Keratinocyte (primary cell): Measurements from ENCODE around the gene SWAP70. TPM values are rescaled to one million over a fixed set of nuclear protein-coding genes. Genes with fewer than 3 reads are reported as not detected.
"Not testable (repeated sequence)": the region's sequence is repeated elsewhere in the genome, so short reads cannot be mapped to it uniquely, and the experiment has no call there.

Experiments
- DNase-seq: peaks from one replicate; pipeline ENCODE4 v3.0.0-alpha.2; 2011; ENCODE audit warnings: low read depth, missing footprints, low spot score
- FAIRE-seq: peaks from 2 replicates; lab custom pipeline; 2011; peaks lifted over from hg19 to GRCh38; lab: Jason Lieb, UNC
- H2AFZ ChIP-seq: 2 replicates; pipeline ENCODE4 v1.6.0; 2012; ENCODE audit warnings: low read length, control low read depth, inconsistent platforms; ENCODE audit not compliant: control insufficient read depth
- H3K27ac ChIP-seq: 2 replicates; pipeline ENCODE4 v1.5.1; 2011; ENCODE audit warnings: low read length; ENCODE audit not compliant: control insufficient read depth, insufficient read depth
- H3K27me3 ChIP-seq: 3 replicates; pipeline ENCODE4 v1.6.0; 2011; ENCODE audit warnings: low read length; ENCODE audit not compliant: control insufficient read depth, insufficient read depth; ENCODE audit errors: extremely low read depth
- H3K36me3 ChIP-seq, 2 experiments: 2 replicates in 1 of 2; 3 replicates in 1 of 2; pipeline ENCODE4 v1.5.1; 2011; ENCODE audit warnings: low read length in 2 of 2, mild to moderate bottlenecking in 1 of 2; ENCODE audit not compliant: control insufficient read depth in 2 of 2, insufficient read depth in 2 of 2; ENCODE audit errors: extremely low read depth in 1 of 2
- H3K4me1 ChIP-seq: 3 replicates; pipeline ENCODE4 v1.5.1; 2011; ENCODE audit warnings: low read length; ENCODE audit not compliant: control insufficient read depth, insufficient read depth; ENCODE audit errors: extremely low read depth
- H3K4me2 ChIP-seq: 3 replicates; pipeline ENCODE4 v1.6.0; 2011; ENCODE audit warnings: low read depth, low read length; ENCODE audit not compliant: control insufficient read depth, insufficient read depth; ENCODE audit errors: extremely low read depth
- H3K4me3 ChIP-seq, 3 experiments: fragments of 200-600 bp in 1 of 3; sonication (generic) in 1 of 3; 2 replicates in 2 of 3; 3 replicates in 1 of 3; pipeline ENCODE4 v1.5.1; 2011 to 2016; ENCODE audit warnings: low read length in 3 of 3, mild to moderate bottlenecking in 3 of 3, control low read depth in 2 of 3, inconsistent platforms in 1 of 3, low read depth in 1 of 3, mixed read lengths in 1 of 3, mixed run types in 1 of 3, moderate library complexity in 1 of 3; ENCODE audit not compliant: control insufficient read depth in 2 of 3, insufficient read depth in 2 of 3; ENCODE audit errors: extremely low read depth in 1 of 3
- H3K79me2 ChIP-seq: 2 replicates; pipeline ENCODE4 v1.6.0; 2012; ENCODE audit warnings: low read length; ENCODE audit not compliant: control insufficient read depth, insufficient read depth
- H3K9ac ChIP-seq: 3 replicates; pipeline ENCODE4 v1.6.0; 2011; ENCODE audit warnings: low read length; ENCODE audit not compliant: control insufficient read depth, insufficient read depth; ENCODE audit errors: extremely low read depth
- H3K9me1 ChIP-seq: 3 replicates; pipeline ENCODE4 v1.6.0; 2011; ENCODE audit warnings: low read length; ENCODE audit not compliant: control insufficient read depth, insufficient read depth; ENCODE audit errors: extremely low read depth
- H3K9me3 ChIP-seq: 2 replicates; pipeline ENCODE4 v1.5.1; 2012; ENCODE audit warnings: low read depth, low read length; ENCODE audit not compliant: control insufficient read depth
- H4K20me1 ChIP-seq: 3 replicates; pipeline ENCODE4 v1.6.0; 2011; ENCODE audit warnings: low read length; ENCODE audit not compliant: control insufficient read depth, insufficient read depth; ENCODE audit errors: extremely low read depth
- CTCF ChIP-seq, 3 experiments: IDR thresholded peaks in 1 of 3; conservative IDR thresholded peaks in 1 of 3; optimal IDR thresholded peaks in 1 of 3; 2 replicates in 2 of 3; 3 replicates in 1 of 3; pipeline versions ENCODE3 to v1.5.1; 2011; ENCODE audit warnings: low read length in 3 of 3, mild to moderate bottlenecking in 3 of 3, moderate library complexity in 2 of 3, control low read depth in 1 of 3, inconsistent platforms in 1 of 3; ENCODE audit not compliant: insufficient read depth in 2 of 3; ENCODE audit errors: extremely low read depth in 1 of 3
- EZH2 ChIP-seq: IDR thresholded peaks from one replicate; pipeline ENCODE4 v1.6.1; 2012; ENCODE audit warnings: inconsistent platforms, mild to moderate bottlenecking, low read length, moderate library complexity
- dilution Hi-C: fragments of 300-500 bp; cut with MboI; formaldehyde crosslinking; loops from one replicate; pipeline ENCODE4 v1.7.0; 2020; ENCODE audit warnings: low sequenced_read_pairs; ENCODE audit not compliant: extremely low pct_ligation_motif_present
- polyA plus RNA-seq, 5 experiments: library from polyadenylated mRNA; depleted of rRNA in 3 of 5; stranded (reverse) in 3 of 5; stranded (forward) in 1 of 5; unstranded in 1 of 5; fragments of >200 nt; gene quantifications; 1 replicate in 1 of 5; 2 replicates in 3 of 5; 3 replicates in 1 of 5; pipeline versions ENCODE4 v1.2.1 to v1.2.3, GENCODE V29; 2011 to 2012; ENCODE audit warnings: missing spikeins in 2 of 5, low read depth in 1 of 5, low replicate concordance in 1 of 5

The SWAP70 gene
- polyA plus RNA-seq, 1 donor (not counting 4 experiments of a cell fraction or from before 2014, with no cell fraction given): 28.5 TPM

GRCh38 chr11:9692691-9693090, 28.8 kb downstream of the SWAP70 start:
- dilution Hi-C loops: no loop called here
- no peaks in the 10 kb centered on the region for H4K20me1 ChIP-seq
- H3K9ac ChIP-seq: no peak overlapping the region
- H3K4me1 ChIP-seq: peaks cover 60% of the 10 kb centered on the region
- H2AFZ ChIP-seq: no peak overlapping the region
- peaks cover 34% of the 10 kb centered on the region for H3K79me2 ChIP-seq
- no peak for FAIRE-seq
- no peaks in the 10 kb centered on the region for H3K27me3 ChIP-seq
- no peak overlapping the region for H3K4me2 ChIP-seq
- TF ChIP-seq CTCF (optimal IDR thresholded peaks at IDR 0.05 in 1 of 3, IDR thresholded peaks at IDR 0.05 in 1 of 3, conservative IDR thresholded peaks at IDR 0.05 in 1 of 3; ENCODE audit: extremely low read depth in 1 of 3, insufficient read depth in 2 of 3, low read length in 3 of 3) (no peak), EZH2 (no peak)
- peaks cover 2% of the 10 kb centered on the region for H3K9me1 ChIP-seq
- H3K36me3 ChIP-seq: peaks cover 0 to 4% of the 10 kb centered on the region in 2 experiments
- H3K9me3 ChIP-seq: no peaks in the 10 kb centered on the region
- H3K27ac ChIP-seq: peak overlapping the region; percentile 50
- DNase-seq: no peak
- no peak overlapping the region for H3K4me3 ChIP-seq

DNA sequence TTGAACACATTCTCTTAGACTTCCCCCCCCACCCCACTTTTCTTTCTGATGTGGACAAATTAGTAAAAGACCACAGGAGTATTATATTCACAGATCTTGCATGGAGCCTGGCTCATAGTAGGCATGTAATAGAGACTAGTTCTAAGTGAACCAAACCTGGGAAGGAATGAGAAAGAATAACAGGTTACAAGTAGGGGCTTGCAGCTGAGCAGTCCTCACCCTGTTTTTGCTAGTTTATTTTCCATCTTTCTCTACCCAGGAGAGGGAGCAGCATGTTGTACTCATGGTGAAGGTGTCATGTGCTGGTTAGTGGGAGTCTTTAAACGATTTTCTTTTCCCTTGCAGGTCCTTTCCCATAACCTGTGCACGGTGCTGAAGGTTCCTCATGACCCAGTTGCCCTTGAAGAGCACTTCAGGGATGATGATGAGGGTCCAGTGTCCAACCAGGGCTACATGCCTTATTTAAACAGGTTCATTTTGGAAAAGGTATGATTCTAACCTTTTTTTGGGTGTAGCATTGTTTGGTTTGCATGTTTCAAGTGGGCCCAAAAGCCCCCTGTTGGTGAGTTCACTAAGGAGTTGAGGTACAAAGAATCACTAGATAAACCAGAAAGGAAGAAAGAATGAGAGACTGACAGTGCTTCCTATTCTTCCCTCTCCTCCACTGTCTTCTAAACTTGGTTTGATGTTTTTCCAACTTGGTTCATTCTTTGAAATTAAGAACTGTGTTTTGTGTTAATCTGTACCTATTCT, 30.1 kb downstream of the SWAP70 start:
- Histone ChIP-seq H3K4me2 (peak overlapping the region; percentile 53), H3K27ac (peak overlapping the region; percentile 50), H3K36me3 (peaks cover 0 to 4% of the 10 kb centered on the region in 2 experiments), H3K4me3 (peak overlapping the region in 2 of 3 experiments; percentile 2 to 30), H3K9me3 (no peaks in the 10 kb centered on the region), H3K4me1 (peaks cover 47% of the 10 kb centered on the region), H2AFZ (no peak overlapping the region), H3K27me3 (no peaks in the 10 kb centered on the region), H3K9ac (no peak overlapping the region), H4K20me1 (no peaks in the 10 kb centered on the region), H3K9me1 (no peaks in the 10 kb centered on the region), H3K79me2 (peaks cover 32% of the 10 kb centered on the region)
- FAIRE-seq (peak; percentile 69), DNase-seq (no peak)
- TF ChIP-seq EZH2 (no peak), CTCF (optimal IDR thresholded peaks at IDR 0.05 in 1 of 3, IDR thresholded peaks at IDR 0.05 in 1 of 3, conservative IDR thresholded peaks at IDR 0.05 in 1 of 3; ENCODE audit: extremely low read depth in 1 of 3, insufficient read depth in 2 of 3, low read length in 3 of 3) (peak in 2 of 3 experiments; percentile 19 to 26)
- dilution Hi-C loops: no loop called here

DNA sequence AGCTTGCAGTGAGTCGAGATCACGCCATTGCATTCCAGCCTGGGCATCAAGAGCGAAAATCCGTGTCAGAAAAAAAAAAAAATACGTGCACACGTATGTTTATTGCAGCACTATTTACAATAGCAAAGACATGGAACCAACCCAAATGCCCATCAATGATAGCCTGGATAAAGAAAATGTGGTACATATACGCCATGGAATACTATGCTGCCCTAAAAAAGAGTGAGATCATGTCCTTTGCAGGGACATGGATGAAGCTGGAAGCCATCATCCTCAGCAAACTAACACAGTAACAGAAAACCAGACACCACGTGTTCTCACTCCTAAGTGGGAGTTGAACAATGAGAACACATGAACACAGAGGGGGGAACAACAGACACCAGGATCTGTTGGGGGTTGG, 31.4 kb downstream of the SWAP70 start:
- H3K9ac ChIP-seq, dilution Hi-C loops: not testable (repeated sequence)
- H3K79me2 ChIP-seq: peaks cover 32% of the 10 kb centered on the region

More for the DNA sequence above, 31.4 kb downstream of the SWAP70 start:
- H3K4me3 ChIP-seq, H4K20me1 ChIP-seq, H3K27me3 ChIP-seq, H3K9me3 ChIP-seq, H3K27ac ChIP-seq, H3K9me1 ChIP-seq, H3K36me3 ChIP-seq, FAIRE-seq, DNase-seq, H3K4me2 ChIP-seq, H2AFZ ChIP-seq: not testable (repeated sequence)
- H3K4me1 ChIP-seq: peaks cover 34% of the 10 kb centered on the region
